ENCODE results near the gene CTF1. TPM values are rescaled to one million over a fixed set of nuclear protein-coding genes. Genes with fewer than 3 reads are reported as not detected.

CTF1 gene, protein sequence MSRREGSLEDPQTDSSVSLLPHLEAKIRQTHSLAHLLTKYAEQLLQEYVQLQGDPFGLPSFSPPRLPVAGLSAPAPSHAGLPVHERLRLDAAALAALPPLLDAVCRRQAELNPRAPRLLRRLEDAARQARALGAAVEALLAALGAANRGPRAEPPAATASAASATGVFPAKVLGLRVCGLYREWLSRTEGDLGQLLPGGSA
- total RNA-seq (2021): 1.4 to 1.9 TPM (median 1.6 TPM) in 3 replicates
- Bru-seq, nascent RNA: percentile 38 among the genes with signal in this experiment
- long read RNA-seq, experiment 1, partial matches to known transcripts: 0 of 4 reads
- long read RNA-seq, experiment 1, other reads (novel, unspliced or antisense): 1 of 4 reads
- long read RNA-seq, experiment 2, partial matches to known transcripts: 2 of 6 reads
- long read RNA-seq, experiment 2, other reads (novel, unspliced or antisense): 2 of 6 reads
- long read RNA-seq, experiment 3: 0 reads

DNA sequence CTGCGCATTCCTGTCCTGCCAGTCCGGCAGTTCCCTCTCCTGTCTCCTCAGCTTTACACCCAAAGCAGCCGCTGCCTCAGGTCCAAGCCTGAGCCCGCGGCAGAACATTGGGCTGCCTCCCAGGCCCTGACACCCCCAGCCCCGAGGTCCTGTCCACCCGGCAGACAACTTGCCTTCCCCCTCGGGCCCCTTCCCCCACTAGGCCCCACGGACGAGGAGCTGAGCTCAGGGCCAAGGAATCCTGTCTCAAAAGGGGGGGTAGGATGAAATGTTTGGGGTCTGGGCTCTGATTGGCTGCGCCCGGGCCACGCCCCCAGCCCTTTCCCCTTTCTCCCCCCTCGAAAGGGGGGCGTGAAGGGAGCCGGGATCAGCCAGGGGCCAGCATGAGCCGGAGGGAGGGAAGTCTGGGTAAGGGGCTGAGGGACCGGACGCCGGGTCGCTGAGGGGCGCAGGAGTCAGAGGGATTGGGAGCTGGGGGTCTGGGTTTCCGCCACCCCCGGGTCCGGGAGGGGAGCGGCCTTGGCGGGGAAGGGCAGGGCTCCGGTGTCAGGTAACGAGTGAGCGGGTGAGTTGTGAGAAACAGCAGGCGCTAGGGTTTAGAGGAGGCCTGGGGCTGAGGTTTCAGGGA lies at the start of gene CTF1:
CTF1 (plus strand) TSS at position 354 of the 628 bp plus-strand sequence; CDS start at position 384, 30 bp downstream.
- CTCF ChIA-PET: interaction anchor here (0.6 to 2.6 kb wide), 6 partner anchors 27 to 83 kb away, joined by 3 to 24 read pairs (median 5); partner anchors contain the start of gene FBXL19
- Mint-ChIP-seq H3K27ac (peak within 1 kb of the TSS; percentile 99), H3K9me3 (no peaks in the 10 kb centered on the region), H3K36me3 (no peaks in the 10 kb centered on the region), H3K27me3 (ENCODE audit: low read depth) (peaks cover 43% of the 10 kb centered on the region), H3K4me1 (peaks cover 24% of the 10 kb centered on the region), H3K4me3 (peak within 1 kb of the TSS; percentile 86)
- ATAC-seq (peak; percentile 47), DNase-seq (ENCODE audit: low spot score) (peak; percentile 77)
- POLR2A ChIA-PET: interaction anchor here (0.7 to 1.5 kb wide), 5 partner anchors 15 to 119 kb away, joined by 3 to 6 read pairs (median 3); no protein-coding TSS in a partner anchor
- TF ChIP-seq, protein P1, sequence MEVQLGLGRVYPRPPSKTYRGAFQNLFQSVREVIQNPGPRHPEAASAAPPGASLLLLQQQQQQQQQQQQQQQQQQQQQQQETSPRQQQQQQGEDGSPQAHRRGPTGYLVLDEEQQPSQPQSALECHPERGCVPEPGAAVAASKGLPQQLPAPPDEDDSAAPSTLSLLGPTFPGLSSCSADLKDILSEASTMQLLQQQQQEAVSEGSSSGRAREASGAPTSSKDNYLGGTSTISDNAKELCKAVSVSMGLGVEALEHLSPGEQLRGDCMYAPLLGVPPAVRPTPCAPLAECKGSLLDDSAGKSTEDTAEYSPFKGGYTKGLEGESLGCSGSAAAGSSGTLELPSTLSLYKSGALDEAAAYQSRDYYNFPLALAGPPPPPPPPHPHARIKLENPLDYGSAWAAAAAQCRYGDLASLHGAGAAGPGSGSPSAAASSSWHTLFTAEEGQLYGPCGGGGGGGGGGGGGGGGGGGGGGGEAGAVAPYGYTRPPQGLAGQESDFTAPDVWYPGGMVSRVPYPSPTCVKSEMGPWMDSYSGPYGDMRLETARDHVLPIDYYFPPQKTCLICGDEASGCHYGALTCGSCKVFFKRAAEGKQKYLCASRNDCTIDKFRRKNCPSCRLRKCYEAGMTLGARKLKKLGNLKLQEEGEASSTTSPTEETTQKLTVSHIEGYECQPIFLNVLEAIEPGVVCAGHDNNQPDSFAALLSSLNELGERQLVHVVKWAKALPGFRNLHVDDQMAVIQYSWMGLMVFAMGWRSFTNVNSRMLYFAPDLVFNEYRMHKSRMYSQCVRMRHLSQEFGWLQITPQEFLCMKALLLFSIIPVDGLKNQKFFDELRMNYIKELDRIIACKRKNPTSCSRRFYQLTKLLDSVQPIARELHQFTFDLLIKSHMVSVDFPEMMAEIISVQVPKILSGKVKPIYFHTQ (CRISPR knock-in tag; IDR thresholded peaks at IDR 0.05): no peak
- TF ChIP-seq, protein P2, sequence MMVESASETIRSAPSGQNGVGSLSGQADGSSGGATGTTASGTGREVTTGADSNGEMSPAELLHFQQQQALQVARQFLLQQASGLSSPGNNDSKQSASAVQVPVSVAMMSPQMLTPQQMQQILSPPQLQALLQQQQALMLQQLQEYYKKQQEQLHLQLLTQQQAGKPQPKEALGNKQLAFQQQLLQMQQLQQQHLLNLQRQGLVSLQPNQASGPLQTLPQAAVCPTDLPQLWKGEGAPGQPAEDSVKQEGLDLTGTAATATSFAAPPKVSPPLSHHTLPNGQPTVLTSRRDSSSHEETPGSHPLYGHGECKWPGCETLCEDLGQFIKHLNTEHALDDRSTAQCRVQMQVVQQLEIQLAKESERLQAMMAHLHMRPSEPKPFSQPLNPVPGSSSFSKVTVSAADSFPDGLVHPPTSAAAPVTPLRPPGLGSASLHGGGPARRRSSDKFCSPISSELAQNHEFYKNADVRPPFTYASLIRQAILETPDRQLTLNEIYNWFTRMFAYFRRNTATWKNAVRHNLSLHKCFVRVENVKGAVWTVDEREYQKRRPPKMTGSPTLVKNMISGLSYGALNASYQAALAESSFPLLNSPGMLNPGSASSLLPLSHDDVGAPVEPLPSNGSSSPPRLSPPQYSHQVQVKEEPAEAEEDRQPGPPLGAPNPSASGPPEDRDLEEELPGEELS (CRISPR knock-in tag; IDR thresholded peaks at IDR 0.05): 0 out of 2 replicates have a peak, but pooled peaks have one; percentile 34
- TF ChIP-seq, protein P3, sequence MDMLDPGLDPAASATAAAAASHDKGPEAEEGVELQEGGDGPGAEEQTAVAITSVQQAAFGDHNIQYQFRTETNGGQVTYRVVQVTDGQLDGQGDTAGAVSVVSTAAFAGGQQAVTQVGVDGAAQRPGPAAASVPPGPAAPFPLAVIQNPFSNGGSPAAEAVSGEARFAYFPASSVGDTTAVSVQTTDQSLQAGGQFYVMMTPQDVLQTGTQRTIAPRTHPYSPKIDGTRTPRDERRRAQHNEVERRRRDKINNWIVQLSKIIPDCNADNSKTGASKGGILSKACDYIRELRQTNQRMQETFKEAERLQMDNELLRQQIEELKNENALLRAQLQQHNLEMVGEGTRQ (CRISPR knock-in tag; IDR thresholded peaks at IDR 0.05): 0 out of 2 replicates have a peak, but pooled peaks have one; percentile 26
- TF ChIP-seq, protein P4, sequence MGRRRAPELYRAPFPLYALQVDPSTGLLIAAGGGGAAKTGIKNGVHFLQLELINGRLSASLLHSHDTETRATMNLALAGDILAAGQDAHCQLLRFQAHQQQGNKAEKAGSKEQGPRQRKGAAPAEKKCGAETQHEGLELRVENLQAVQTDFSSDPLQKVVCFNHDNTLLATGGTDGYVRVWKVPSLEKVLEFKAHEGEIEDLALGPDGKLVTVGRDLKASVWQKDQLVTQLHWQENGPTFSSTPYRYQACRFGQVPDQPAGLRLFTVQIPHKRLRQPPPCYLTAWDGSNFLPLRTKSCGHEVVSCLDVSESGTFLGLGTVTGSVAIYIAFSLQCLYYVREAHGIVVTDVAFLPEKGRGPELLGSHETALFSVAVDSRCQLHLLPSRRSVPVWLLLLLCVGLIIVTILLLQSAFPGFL (CRISPR knock-in tag; IDR thresholded peaks at IDR 0.05; ENCODE audit: borderline replicate concordance): 0 out of 2 replicates have a peak, but pooled peaks have one; percentile 41
- no peak for TF ChIP-seq ZNF423 (CRISPR knock-in tag; IDR thresholded peaks at IDR 0.05)
- TF ChIP-seq TEAD1 (CRISPR knock-in tag; IDR thresholded peaks at IDR 0.05): 0 out of 2 replicates have a peak, but pooled peaks have one; percentile 18
- TF ChIP-seq ZNF317 (CRISPR knock-in tag; IDR thresholded peaks at IDR 0.05; ENCODE audit: borderline replicate concordance, low read depth): no peak
- TF ChIP-seq, protein P5, sequence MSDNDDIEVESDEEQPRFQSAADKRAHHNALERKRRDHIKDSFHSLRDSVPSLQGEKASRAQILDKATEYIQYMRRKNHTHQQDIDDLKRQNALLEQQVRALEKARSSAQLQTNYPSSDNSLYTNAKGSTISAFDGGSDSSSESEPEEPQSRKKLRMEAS (CRISPR knock-in tag; IDR thresholded peaks at IDR 0.05): peak; percentile 35; the same call in 1 of the 2 replicates
- TF ChIP-seq, protein P6, sequence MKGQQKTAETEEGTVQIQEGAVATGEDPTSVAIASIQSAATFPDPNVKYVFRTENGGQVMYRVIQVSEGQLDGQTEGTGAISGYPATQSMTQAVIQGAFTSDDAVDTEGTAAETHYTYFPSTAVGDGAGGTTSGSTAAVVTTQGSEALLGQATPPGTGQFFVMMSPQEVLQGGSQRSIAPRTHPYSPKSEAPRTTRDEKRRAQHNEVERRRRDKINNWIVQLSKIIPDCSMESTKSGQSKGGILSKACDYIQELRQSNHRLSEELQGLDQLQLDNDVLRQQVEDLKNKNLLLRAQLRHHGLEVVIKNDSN (CRISPR knock-in tag; IDR thresholded peaks at IDR 0.05): peak; percentile 39; the same call in 1 of the 2 replicates
- TF ChIP-seq TP53 (CRISPR knock-in tag; IDR thresholded peaks at IDR 0.05): no peak
- TF ChIP-seq NFYB (CRISPR knock-in tag; conservative IDR thresholded peaks at IDR 0.05; ENCODE audit: low read depth): peak; percentile 73
- TF ChIP-seq ELF4 (CRISPR knock-in tag; IDR thresholded peaks at IDR 0.05; ENCODE audit: low read depth): no peak
- no peak for TF ChIP-seq SMAD3 (CRISPR knock-in tag; IDR thresholded peaks at IDR 0.05; ENCODE audit: borderline replicate concordance)
- TF ChIP-seq, protein P7, sequence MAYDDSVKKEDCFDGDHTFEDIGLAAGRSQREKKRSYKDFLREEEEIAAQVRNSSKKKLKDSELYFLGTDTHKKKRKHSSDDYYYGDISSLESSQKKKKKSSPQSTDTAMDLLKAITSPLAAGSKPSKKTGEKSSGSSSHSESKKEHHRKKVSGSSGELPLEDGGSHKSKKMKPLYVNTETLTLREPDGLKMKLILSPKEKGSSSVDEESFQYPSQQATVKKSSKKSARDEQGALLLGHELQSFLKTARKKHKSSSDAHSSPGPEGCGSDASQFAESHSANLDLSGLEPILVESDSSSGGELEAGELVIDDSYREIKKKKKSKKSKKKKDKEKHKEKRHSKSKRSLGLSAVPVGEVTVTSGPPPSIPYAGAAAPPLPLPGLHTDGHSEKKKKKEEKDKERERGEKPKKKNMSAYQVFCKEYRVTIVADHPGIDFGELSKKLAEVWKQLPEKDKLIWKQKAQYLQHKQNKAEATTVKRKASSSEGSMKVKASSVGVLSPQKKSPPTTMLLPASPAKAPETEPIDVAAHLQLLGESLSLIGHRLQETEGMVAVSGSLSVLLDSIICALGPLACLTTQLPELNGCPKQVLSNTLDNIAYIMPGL (CRISPR knock-in tag; IDR thresholded peaks at IDR 0.05): no peak
- peak; percentile 37; the same call in 1 of the 2 replicates for TF ChIP-seq ETV6 (CRISPR knock-in tag; IDR thresholded peaks at IDR 0.05)
- no peak for TF ChIP-seq FOXK1 (CRISPR knock-in tag; IDR thresholded peaks at IDR 0.05)
- no peak for TF ChIP-seq ZNF671 (CRISPR knock-in tag; IDR thresholded peaks at IDR 0.05)
- TF ChIP-seq FOXP1 (CRISPR knock-in tag; IDR thresholded peaks at IDR 0.05; ENCODE audit: borderline replicate concordance): no peak
- TF ChIP-seq, protein P8, sequence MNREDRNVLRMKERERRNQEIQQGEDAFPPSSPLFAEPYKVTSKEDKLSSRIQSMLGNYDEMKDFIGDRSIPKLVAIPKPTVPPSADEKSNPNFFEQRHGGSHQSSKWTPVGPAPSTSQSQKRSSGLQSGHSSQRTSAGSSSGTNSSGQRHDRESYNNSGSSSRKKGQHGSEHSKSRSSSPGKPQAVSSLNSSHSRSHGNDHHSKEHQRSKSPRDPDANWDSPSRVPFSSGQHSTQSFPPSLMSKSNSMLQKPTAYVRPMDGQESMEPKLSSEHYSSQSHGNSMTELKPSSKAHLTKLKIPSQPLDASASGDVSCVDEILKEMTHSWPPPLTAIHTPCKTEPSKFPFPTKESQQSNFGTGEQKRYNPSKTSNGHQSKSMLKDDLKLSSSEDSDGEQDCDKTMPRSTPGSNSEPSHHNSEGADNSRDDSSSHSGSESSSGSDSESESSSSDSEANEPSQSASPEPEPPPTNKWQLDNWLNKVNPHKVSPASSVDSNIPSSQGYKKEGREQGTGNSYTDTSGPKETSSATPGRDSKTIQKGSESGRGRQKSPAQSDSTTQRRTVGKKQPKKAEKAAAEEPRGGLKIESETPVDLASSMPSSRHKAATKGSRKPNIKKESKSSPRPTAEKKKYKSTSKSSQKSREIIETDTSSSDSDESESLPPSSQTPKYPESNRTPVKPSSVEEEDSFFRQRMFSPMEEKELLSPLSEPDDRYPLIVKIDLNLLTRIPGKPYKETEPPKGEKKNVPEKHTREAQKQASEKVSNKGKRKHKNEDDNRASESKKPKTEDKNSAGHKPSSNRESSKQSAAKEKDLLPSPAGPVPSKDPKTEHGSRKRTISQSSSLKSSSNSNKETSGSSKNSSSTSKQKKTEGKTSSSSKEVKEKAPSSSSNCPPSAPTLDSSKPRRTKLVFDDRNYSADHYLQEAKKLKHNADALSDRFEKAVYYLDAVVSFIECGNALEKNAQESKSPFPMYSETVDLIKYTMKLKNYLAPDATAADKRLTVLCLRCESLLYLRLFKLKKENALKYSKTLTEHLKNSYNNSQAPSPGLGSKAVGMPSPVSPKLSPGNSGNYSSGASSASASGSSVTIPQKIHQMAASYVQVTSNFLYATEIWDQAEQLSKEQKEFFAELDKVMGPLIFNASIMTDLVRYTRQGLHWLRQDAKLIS (CRISPR knock-in tag; IDR thresholded peaks at IDR 0.05; ENCODE audit: borderline replicate concordance): no peak
